Keratinocyte (primary cell): ENCODE measurements around the gene BICDL2.

Source experiments
- CTCF ChIP-seq, 3 experiments: IDR thresholded peaks in 1 of 3; conservative IDR thresholded peaks in 1 of 3; optimal IDR thresholded peaks in 1 of 3; 2 replicates in 2 of 3; 3 replicates in 1 of 3; pipeline versions ENCODE3 to v1.5.1; 2011; ENCODE audit warnings: low read length in 3 of 3, mild to moderate bottlenecking in 3 of 3, moderate library complexity in 2 of 3, control low read depth in 1 of 3, inconsistent platforms in 1 of 3; ENCODE audit not compliant: insufficient read depth in 2 of 3; ENCODE audit errors: extremely low read depth in 1 of 3
- EZH2 ChIP-seq: IDR thresholded peaks from one replicate; pipeline ENCODE4 v1.6.1; 2012; ENCODE audit warnings: inconsistent platforms, mild to moderate bottlenecking, low read length, moderate library complexity

- no peak for TF ChIP-seq CTCF (optimal IDR thresholded peaks at IDR 0.05 in 1 of 3, IDR thresholded peaks at IDR 0.05 in 1 of 3, conservative IDR thresholded peaks at IDR 0.05 in 1 of 3; ENCODE audit: extremely low read depth in 1 of 3, insufficient read depth in 2 of 3, low read length in 3 of 3)
- no peak for TF ChIP-seq EZH2
Measured at GRCh38 chr16:2987286-2987685, 49.5 kb downstream of the BICDL2 start.
